Head of caudate nucleus (tissue), 42 donors: ENCODE results near the gene SDC4.
"Not testable (repeated sequence)": the region's sequence is repeated elsewhere in the genome, so short reads cannot be mapped to it uniquely, and the experiment has no call there.

Experiments
- DNase-seq, 42 donors: peaks; one replicate each; pipeline versions ENCODE4 v3.0.0 to v3.0.0-alpha.2; 2020 to 2021; ENCODE audit warnings: mixed read lengths in 7 of 42
- intact Hi-C: fragments of 100-400 bp; cut with DNase I; formaldehyde crosslinking; loops from one replicate; pipeline ENCODE4 v1.15.0; 2022

The SDC4 gene

GRCh38 chr20:45367126-45367525 is 18.9 kb upstream of the SDC4 start:
- peak in 1 of 42 donors; percentile 25 for DNase-seq
- intact Hi-C loops, result no loop called here

DNA sequence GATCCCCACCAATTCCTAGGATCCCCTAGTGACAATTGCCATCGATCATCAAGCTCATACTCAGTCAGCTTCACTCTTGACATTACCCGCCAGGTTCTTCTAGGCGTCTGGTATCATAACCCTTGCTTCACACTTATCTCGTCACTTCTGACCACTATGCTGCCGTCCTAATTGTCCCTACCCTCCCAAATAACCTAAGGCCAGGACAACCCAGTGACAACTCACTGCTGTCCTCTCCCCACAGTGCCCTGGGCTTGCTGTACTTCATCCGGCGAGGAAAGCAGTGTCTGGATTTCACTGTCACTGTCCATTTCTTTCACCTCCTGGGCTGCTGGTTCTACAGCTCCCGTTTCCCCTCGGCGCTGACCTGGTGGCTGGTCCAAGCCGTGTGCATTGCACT is 18.4 kb upstream of the SDC4 start:
- intact Hi-C loops, result no loop called here
- DNase-seq, result peak in 4 of 42 donors; percentile 7 to 32 (median 20)

DNA sequence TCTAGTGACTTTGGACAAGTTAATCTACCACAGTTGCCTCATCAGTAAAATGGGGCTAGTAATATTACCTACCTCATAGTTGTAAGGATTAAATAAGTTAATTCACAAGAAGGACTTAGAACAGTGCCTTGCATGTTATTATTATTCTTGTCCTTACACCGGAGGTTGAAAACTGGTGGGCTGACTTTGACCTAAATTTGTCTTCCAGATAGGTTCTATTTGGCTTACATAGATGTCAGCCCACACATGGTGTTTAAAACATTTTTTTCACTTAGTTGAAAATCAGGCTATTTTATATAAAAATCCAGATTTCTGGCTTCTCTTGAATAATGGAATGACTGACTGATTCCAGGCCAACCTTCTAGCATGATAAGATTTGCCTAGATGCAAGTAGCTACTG is 18.0 kb upstream of the SDC4 start:
- DNase-seq, result peak in 7 of 42 donors; percentile 8 to 63 (median 35)
- intact Hi-C loops, result no loop called here

- intact Hi-C loops, result no loop called here
- DNase-seq, result peak in 4 of 42 donors; percentile 11 to 30 (median 22)
Measured at GRCh38 chr20:45365444-45365970, 17.3 kb upstream of the SDC4 start.

GRCh38 chr20:45363611-45364492 is 15.6 kb upstream of the SDC4 start:
- intact Hi-C loops, result no loop called here
- peak in 4 of 42 donors; percentile 6 to 32 (median 23) for DNase-seq

- intact Hi-C loops, result no loop called here
- DNase-seq, result peak; percentile 96 to 100 (median 98)
Measured at GRCh38 chr20:45362804-45363610, 14.8 kb upstream of the SDC4 start, which contains the start of gene SYS1. Gene SYS1, plus strand, starts transcription at chr20:45363156. Its CDS starts 376 bp downstream, at chr20:45363532.

GRCh38 chr20:45361793-45362192 is 13.6 kb upstream of the SDC4 start:
- peak in 2 of 42 donors; percentile 11 to 14 for DNase-seq
- intact Hi-C loops, result no loop called here

DNA sequence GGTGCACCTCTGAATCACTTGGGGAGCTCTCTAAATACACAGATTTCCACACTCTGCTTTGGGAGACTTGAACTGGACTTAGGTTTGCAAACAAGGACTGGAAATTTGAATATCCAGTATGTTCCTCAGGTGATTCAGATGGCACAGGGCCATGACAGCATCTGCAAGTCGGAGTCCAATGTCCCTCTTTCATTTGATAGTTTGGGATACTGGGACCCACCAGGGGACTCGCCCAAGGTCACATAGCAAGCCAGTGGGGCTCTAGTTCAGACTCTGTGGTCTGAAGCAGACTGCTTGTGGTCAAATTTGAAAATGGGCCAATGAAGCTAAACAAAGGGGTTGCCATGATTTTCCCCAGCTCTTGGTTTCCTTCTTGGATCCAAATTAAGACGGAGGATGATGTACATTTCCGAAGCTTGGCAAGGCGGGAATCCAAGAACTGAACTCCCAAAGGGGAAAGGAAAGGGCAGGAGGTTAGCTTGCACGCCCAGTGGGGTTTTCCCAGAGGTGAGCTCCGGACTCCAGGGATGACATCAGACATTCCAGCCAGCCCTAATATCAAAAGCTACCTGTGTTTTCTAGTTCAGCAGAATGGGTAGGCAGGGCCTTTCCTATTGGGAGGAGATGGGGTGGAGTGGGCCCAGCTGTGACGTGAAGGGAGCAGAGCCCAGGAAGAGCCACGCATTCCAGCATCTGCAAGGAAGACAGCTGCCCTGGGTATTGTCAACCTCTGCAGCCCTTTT is 11.4 kb upstream of the SDC4 start:
- DNase-seq, result peak in 1 of 42 donors; percentile 4
- intact Hi-C loops, result no loop called here

GRCh38 chr20:45359069-45359405 is 10.8 kb upstream of the SDC4 start:
- no peak for DNase-seq
- intact Hi-C loops, result no loop called here

DNA sequence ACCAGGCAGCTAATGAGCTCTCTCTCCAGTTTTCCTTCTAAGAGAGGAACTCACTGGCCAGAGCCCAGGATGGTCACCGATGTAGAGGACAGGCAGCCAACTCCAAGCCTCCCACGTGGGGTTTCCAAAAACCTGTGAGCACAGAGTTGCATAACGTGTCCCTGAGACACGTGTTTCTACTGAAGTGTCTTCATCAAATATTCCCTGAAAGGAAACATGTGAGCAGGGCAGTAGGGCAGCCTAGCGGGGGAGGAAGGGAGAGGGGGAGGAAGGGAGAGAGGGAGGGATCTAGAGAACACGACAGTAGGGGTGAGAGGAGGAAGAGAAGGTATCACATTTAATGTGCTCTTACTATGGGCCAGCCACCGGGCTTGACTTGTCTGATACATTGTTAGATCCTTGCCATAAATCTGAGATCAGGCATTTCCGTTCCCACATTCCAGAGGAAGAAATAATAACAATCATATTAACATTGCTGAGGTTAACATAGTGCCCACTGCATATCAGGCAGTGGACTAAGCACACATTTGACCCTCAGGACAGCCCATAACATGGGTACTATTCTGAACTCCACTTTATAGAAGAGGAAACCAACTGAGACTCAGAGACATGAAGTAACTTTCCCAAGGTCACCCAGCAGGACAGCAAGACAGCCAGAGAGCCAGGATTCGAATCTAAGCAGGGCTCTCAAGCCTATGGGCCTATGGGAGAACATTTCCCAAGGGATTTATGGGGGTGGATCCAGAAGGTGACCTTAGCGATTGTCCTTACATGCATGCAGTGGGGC is 10.3 kb upstream of the SDC4 start:
- intact Hi-C loops, result no loop called here
- DNase-seq, result peak in 36 of 42 donors; percentile 20 to 79 (median 51)

DNA sequence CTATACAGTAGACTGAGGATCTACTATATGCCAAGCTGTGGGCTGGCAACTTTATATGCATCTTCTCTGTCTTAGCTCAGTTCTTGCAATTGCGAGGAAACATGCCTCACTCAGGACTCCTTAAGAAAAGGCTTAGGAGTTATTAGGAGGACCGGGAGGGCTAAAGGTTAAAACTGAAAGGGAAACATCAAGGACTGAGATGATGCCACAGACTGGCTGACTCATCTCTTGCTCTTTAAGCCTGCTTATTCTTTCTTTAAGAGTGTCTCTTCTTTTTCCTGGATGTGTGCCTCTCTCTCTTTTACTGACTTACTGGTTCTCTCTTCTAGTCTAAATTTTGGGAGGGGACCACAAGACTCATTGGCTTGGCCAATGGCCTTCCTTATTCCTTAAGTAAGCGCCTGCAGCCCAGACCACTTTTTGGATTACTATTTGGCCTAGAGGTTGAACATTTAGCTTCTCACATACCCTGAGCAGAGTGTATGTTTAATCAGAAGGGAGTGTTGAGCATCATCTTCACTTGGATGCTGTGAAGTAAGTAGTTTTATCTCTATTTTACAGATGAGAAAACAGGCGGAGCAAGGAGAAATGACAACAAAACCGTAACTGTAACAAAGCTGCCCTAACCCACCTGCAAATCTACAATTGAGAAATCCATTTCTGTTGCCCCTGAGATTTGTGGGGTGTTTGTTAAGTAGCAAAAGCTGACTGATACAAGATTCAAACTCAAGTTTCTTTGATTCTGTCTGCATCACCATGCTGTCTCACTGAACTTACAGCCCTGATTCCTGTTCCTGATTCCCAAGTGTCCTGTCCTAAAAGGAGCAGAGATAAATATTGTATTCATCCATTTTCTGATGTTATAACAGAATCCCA is 7.2 kb upstream of the SDC4 start:
- intact Hi-C loops, result no loop called here

DNA sequence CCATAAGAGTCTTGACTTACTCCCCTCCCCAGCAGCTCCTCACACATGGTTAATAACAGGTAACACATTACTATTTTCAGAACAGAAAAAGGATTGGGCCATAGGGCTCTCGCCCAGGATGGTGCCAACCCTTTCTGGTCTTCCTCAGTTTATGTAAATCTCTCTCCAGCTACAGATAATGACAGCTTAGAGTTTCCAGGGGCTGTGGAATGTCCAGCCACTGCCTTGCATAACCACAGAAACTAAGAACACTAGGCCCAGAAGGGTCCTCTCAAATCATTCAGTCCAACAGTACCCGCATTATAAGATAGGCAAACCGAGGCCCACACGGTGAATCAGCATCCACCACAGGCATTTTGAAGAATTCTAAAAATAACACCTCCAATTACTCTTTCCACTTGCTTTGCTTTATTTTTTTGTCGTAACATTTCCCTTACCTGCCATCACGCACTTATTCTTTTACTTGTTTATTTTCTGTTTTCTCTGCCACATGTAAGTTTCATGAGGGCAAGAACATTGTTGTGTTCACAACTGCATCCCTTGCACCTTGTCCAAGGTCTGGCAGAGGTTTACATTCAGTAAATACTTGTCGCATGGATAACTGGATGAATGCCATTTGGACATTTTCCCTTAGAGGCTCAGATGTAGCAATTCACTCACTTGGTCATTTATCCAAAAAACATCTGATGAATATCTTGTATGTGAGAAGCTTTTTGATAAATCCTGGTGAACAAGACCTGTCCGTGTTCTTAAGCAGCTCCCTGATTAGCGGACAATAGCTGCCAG is 6.4 kb upstream of the SDC4 start:
- no peak for DNase-seq
- intact Hi-C loops, result no loop called here

More for the DNA sequence above, 7.2 kb upstream of the SDC4 start:
- DNase-seq, result no peak

DNA sequence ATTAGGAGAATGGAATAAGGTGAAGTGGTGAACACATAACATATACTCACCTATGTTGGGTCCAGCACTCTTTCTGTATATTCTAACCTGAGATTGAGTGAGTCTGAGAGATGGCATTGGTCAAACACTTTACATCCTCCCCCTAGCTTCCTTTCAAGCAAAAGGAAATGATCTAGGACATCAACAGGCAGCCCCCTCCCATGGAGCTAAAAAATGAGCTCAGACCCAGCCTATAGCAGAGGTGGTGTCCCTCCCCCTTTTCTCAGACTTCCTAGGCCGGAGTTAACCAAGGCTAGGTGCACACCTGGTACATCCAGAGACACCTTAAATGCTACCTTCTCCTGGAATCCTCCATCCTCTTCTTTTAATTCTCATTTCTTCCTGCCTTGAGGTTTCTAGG is 5.5 kb upstream of the SDC4 start:
- intact Hi-C loops, result no loop called here
- DNase-seq, result no peak

- intact Hi-C loops, result no loop called here
- no peak for DNase-seq
Measured at GRCh38 chr20:45352729-45353128, 4.5 kb upstream of the SDC4 start.

GRCh38 chr20:45350795-45351194 is 2.6 kb upstream of the SDC4 start:
- DNase-seq, intact Hi-C loops: not testable (repeated sequence)

- intact Hi-C loops, result no loop called here
Measured at GRCh38 chr20:45350217-45350616, 2.0 kb upstream of the SDC4 start.

More at GRCh38 chr20:45350217-45350616, 2.0 kb upstream of the SDC4 start:
- DNase-seq, result no peak
